ENCODE results near the gene ACTR3C.

GRCh38 chr7:150326657-150327268 is 3.4 kb upstream of the ACTR3C start:
- no peak for TF ChIP-seq CTCF (IDR thresholded peaks at IDR 0.05)
- TF ChIP-seq POLR2A (IDR thresholded peaks at IDR 0.05), result no peak
